Transverse colon (tissue), 4 donors: ENCODE data around the gene CCDC3.

ENCODE experiments used
- CTCF ChIP-seq, 5 experiments: fragments of 200-600 bp in 3 of 5; fragments of 450-650 bp in 2 of 5; sonication (generic) in 3 of 5; IDR thresholded peaks; 1 replicate in 2 of 5; 2 replicates in 3 of 5; pipeline ENCODE4 v1.5.1; 2016 to 2017; ENCODE audit warnings: antibody characterized with exemption in 5 of 5, inconsistent platforms in 3 of 5, mild to moderate bottlenecking in 2 of 5, moderate library complexity in 1 of 5
- EP300 ChIP-seq: sonication (generic); formaldehyde crosslinking; IDR thresholded peaks from one replicate; pipeline ENCODE4 v1.6.1; 2017; ENCODE audit warnings: antibody characterized with exemption, low read depth
- POLR2A ChIP-seq: fragments of 450-650 bp; IDR thresholded peaks from one replicate; pipeline ENCODE4 v1.6.1; 2016; ENCODE audit warnings: antibody characterized with exemption, mild to moderate bottlenecking, moderate library complexity
- POLR2AphosphoS5 ChIP-seq, 3 donors: sonication (generic); formaldehyde crosslinking; IDR thresholded peaks; one replicate each; pipeline ENCODE4 v1.6.1; 2016; ENCODE audit warnings: antibody characterized with exemption in 3 of 3

GRCh38 chr10:12974491-12975199 lies 26.9 kb downstream of the CCDC3 start:
- TF ChIP-seq POLR2A (no peak), CTCF (IDR thresholded peaks at IDR 0.05) (no peak), EP300 (no peak), POLR2AphosphoS5 (IDR thresholded peaks at IDR 0.05) (no peak)
